NCI-H2171 (cell line): Measurements from ENCODE around the gene TNFRSF4.

Source experiments
- DNase-seq: peaks from one replicate; lab custom pipeline; 2025; lab: John Stamatoyannopoulos, UW

TNFRSF4 gene

GRCh38 chr1:1169429-1170214 is 44.3 kb downstream of the TNFRSF4 start:
- no peak for DNase-seq

GRCh38 chr1:1168451-1169411 is 45.2 kb downstream of the TNFRSF4 start:
- DNase-seq, result no peak

DNA sequence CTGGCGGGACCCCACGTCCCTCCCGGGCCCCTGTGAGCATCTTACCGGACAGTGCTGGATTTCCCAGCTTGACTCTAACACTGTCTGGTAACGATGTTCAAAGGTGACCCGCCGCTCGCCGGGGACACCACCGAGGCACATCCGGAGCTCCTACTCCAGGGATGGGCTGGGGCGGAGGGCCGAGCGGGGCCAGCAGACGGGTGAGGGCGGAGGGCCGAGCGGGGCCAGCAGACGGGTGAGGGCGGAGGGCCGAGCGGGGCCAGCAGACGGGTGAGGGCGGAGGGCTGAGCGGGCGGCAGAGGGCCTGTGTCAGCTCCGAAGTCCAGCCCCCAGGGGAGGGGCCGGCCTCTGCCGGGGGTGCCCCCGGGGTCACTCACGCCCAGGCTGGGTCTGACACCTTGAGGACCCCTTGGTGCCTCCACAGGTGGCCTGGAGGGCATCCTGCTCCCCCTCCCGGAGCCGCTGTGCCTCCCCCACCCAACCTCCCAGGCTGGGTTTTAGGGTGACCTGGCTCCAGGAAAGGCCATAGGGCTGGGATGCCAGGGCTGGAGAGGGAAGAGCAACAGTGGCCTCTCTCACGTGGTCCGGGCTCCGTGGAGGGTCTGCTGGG is 46.0 kb downstream of the TNFRSF4 start:
- no peak for DNase-seq

DNA sequence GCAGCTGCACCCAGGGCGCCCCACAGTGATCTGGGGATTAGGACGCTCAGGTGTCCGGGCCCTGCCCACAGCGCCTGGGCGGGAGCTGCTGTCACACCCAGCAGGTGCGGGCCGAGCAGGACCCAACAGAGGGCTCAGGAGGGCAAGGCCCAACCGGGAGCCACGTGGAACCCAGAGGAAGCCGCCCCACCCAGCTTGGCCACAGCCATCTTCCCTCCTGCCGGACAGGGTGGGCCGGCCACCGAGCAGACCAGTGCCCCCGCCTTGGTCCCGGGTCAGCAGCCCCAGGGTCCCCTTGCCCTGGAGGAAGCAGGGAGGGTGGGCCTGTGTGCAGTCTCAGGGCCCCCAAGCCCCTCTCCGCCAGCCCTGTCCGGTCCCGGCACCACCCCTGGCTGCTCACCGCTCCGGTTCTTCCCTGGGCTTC is 46.5 kb downstream of the TNFRSF4 start:
- DNase-seq, result no peak

DNA sequence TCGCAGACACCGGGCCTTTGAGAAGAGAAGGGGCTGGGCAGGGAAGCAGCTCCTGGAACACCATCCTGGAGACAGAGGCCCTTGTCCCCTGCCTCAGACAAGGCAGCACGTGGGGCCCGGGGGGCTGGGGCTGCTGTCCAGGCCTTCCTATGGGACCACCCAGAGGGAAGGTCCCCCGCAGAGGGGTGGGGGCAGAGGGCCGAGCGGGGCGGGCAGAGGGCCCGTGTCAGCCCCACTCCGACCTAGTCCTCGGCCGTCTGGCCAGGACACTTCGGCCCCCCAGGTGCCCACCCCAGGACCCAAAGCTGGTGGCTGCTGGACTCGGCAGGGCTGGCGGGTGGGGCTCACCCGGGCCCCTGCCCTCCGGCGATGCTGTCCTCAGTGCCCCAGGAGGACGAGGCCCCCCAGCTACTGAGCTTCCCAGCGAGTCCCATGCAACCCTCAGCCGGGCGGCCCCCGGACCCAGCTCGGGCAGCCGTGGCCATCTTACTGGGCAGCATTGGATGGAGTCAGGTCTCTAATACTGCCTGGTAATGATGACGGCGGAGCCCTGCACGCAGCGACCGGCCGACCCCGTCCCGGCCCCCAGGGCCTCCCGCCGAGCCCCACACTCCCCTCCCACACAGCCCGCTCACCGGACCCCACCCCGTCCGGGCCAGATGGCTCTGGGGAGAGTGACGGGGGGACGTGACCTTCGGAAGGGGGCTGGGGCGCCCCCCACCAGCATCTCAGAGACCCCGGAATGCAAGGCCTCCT is 47.1 kb downstream of the TNFRSF4 start:
- no peak for DNase-seq

DNA sequence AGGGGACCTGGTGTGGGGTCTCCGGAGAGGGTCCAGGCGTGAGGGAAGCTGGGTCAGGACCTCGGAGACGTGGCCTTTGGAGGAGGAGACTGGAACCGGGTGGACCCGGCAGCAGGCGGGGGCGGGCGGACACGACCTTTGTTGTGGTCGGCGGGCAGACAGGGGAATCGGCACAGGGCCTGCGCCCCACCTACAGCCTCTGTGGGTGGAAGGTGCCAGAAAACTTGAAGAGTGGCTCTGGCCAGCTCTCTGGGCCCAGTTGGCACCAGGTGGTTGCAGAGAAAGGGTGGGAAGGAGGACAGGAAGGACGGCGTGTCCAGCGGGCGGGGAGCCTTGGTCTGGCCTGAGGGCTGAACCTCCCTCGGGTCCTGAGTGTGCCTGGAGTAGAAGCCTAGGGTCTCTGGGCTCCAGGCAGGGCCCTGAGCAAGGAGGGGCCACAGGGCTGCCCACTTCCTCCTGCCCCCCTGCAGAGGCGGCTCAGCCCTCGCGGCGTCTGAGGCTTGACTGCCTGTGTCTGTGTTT is 48.0 kb downstream of the TNFRSF4 start:
- no peak for DNase-seq

GRCh38 chr1:1165485-1165884 is 48.5 kb downstream of the TNFRSF4 start:
- no peak for DNase-seq

DNA sequence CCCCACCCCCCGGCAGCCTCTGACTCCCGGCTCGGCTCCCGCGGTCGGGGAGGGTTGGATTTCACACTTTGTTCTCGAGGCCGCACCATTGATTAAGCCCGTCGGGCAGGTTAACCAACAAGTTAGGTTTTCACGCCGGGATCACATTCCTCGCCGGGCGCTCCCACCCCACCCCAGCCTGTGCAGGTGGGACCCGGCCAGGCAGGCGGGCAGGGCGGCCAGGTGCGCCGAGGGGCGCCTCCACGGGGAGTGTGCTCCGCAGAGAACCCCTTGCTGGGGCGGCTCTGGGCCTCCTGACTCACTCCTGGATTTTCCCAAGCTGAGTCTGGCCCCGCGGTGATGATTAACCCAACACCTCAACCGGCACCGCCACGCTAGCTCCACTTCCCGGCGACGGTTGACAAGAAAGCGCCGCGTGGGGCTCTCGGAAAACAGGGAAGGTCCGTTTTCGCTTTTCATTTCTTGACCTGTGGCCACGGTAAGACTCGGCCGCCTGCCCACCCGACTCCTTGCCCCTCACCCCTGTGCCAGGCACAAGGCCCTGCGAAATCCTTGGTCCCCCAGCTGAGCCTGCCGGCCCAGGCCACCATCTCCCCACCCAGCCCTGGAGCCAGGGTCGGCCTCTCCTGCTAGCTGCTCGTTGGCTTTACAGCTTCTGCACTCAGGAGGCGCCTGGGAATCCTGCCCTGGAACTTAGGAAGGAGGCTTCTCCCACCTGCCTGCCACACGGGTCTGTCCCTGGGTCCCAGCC is 49.1 kb downstream of the TNFRSF4 start:
- no peak for DNase-seq

- DNase-seq, result no peak
Measured at GRCh38 chr1:1164361-1164700, 49.6 kb downstream of the TNFRSF4 start.

- no peak for DNase-seq
Measured at GRCh38 chr1:1163538-1164070, 50.3 kb downstream of the TNFRSF4 start.

DNA sequence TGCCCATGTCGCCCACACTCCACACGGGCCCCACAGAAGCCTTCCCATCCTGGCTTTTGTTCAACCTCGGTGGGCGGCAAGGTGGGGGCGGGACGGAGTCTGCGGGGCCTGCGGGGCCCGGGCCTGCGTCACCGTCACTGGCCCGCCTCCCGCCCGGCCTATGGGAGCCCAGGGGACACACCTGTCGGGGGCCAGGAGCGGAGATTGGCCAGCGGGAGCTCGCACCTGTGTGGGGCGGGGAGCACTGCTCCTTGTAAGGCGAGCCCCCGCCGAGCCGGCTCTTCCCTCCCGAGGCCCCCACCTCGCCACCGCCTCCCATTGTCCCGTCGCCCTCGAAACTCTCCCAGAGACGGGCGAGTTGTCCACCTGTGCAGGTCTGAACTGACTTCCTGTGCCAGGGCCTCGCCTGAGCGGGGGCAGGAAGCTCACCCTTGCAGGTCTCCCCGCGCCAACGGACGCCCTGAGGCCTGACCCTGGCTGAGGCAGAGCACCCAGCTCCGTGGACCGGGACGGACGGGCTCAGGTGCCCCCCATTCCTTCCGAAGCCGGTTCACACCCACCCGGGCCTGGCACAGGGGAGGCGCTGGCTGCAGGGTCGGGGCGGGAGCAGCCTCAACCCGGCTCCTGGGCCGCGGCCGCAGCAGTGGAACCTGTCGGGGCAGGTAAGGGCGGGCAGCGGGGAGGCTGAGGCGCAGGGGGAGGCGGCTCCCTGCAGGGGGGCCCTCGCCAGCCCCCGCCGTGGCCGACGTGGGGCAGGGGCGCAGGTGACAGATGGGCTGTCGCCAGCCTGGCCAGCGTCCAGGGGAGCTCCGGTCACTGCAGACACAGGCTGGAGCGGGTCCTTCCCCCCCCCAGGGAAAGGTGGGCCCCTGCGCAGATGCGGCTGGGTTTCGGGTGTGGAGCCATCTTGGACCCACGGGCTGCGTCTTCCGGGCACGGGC is 51.1 kb downstream of the TNFRSF4 start:
- DNase-seq, result peak; percentile 66

DNA sequence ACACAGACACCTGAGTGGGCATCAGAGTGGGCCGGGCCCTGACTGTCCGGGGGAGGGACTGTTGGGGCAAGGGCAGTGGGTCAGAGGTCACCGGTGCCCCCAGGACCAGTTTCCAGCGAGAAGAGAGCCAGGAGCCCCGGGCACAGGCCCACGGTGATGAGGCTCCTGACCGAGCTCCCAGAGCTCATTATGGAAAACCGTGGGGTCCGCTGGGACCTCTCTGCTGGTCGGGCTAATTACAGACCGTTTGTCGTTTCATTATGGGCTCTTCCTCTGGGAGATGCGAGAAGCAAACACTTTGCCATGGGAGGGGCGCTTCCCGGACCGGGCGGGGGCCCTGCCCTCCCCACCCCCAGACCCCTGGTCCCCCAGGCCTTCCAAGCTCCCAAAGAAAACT is 52.3 kb downstream of the TNFRSF4 start:
- DNase-seq, result no peak
